Astrocyte of the spinal cord (primary cell): ENCODE data around the gene LRRC40.

Experiments used
- DNase-seq: peaks from one replicate; pipeline ENCODE4 v3.0.0; 2011; ENCODE audit warnings: low read depth, low spot score
- H3K4me3 ChIP-seq: 2 replicates; pipeline ENCODE4 v1.5.1; 2011; ENCODE audit warnings: low read depth, mild to moderate bottlenecking, low read length, moderate library complexity
- in situ Hi-C: cut with HindIII; loops from 2 replicates; pipeline ENCODE4 v1.10.0; 2017; ENCODE audit warnings: low sequenced_read_pairs
- TF ChIP-seq, protein P1 (sequence below): IDR thresholded peaks from 2 replicates; pipeline ENCODE4 v1.5.1; 2012; ENCODE audit warnings: low read depth, mild to moderate bottlenecking, low read length, inconsistent platforms

Gene LRRC40

GRCh38 chr1:70228670-70229069 is 23.3 kb upstream of the LRRC40 start:
- in situ Hi-C loops = no loop called here
- TF ChIP-seq, protein P1, sequence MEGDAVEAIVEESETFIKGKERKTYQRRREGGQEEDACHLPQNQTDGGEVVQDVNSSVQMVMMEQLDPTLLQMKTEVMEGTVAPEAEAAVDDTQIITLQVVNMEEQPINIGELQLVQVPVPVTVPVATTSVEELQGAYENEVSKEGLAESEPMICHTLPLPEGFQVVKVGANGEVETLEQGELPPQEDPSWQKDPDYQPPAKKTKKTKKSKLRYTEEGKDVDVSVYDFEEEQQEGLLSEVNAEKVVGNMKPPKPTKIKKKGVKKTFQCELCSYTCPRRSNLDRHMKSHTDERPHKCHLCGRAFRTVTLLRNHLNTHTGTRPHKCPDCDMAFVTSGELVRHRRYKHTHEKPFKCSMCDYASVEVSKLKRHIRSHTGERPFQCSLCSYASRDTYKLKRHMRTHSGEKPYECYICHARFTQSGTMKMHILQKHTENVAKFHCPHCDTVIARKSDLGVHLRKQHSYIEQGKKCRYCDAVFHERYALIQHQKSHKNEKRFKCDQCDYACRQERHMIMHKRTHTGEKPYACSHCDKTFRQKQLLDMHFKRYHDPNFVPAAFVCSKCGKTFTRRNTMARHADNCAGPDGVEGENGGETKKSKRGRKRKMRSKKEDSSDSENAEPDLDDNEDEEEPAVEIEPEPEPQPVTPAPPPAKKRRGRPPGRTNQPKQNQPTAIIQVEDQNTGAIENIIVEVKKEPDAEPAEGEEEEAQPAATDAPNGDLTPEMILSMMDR = no peak
- no peak overlapping the region for H3K4me3 ChIP-seq
- DNase-seq = no peak

GRCh38 chr1:70227439-70227838 is 22.1 kb upstream of the LRRC40 start:
- in situ Hi-C loops = no loop called here
- TF ChIP-seq, protein P1 = no peak
- peak; percentile 9 for DNase-seq
- no peak overlapping the region for H3K4me3 ChIP-seq

DNA sequence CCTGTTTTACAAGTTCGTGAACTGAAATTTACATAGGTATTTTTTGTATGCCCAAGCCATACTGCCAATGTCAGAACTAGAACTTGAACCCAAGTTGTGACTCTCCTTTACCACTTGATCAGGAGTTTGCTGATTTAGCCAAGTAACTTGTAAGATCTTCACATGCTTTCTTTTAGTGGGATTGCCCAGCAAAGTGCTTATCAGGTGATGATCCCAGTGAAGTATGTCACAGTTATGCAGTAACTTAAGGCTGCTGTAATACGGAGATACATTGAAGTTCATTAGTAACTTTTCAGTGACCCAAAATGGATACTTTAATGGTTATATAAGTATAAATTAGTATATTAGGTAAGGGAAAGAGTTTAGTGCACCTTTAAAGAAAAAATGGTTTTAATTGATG is 19.6 kb upstream of the LRRC40 start:
- TF ChIP-seq, protein P1 = no peak
- no peak overlapping the region for H3K4me3 ChIP-seq
- DNase-seq = no peak
- in situ Hi-C loops = no loop called here

DNA sequence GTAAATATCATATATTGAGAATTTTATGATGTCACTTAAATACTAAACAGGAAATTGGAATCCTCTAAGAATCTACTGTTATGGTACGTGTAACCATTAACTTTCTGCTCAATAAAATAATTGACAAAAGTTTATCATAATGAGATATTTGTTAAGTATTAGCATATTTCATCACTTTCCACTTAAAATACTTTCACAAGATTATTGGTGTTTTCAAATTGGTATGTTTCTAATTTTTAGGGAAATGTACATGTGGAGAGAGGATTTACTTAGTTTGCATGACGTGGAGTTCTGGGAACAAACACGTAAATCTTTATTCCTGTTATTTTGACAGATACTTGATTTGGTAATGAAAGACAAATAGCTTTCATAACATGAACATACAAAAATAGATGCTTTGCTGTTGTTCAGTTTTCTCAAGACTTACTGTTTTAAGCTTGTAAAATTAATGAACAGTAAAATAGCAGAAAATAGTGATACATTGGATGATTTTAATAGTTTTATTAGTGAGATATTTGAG is 17.4 kb upstream of the LRRC40 start:
- DNase-seq = peak; percentile 6
- TF ChIP-seq, protein P1 = no peak
- in situ Hi-C loops = no loop called here
- H3K4me3 ChIP-seq = peak overlapping the region; percentile 76

DNA sequence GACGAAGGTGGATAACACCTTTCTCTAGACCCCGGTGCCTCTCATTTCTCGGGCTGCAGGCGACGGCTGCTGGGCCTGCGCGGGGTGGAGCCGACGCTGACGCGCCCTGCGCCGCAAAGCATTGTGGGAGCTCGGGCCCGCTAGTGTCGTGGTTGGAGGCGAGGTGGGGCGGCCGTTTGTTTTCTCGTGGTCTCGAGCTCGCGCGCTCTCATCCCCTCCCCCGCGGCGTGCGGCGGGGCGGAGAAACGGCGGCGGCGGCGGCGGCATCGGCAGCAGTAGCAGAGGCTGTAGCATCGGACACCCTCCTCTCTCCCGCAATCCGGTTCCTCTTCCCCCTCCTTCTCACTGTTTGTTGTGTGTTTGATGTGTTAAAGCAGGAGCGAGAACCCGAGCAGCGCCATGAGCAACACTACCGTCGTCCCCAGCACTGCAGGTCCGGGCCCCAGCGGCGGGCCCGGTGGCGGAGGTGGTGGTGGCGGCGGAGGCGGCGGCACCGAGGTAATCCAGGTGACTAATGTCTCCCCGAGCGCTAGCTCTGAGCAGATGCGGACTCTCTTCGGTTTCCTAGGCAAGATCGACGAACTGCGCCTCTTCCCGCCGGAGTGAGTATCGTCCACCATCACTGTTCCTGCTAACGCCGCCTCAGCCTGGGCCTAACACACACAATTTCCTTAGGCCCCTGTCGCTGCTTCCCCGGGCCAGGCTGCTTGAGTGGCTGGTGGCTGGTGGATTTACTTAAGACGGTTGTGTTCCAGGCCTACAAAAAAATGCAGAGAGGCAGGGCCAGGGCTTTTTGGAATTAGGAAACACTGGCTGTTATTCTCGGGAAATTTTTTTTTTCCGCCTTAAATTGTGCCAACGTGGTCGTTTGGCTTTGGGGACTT is 16.1 kb upstream of the LRRC40 start, which contains the start of gene SRSF11:
TSS of gene SRSF11 (plus strand) at position 143 of the 884 bp plus-strand sequence. CDS start at position 400, 257 bp downstream.
- peak; percentile 95 for DNase-seq
- H3K4me3 ChIP-seq = peak within 1 kb of the TSS; percentile 76
- in situ Hi-C loops = no loop called here
- TF ChIP-seq, protein P1 = no peak

DNA sequence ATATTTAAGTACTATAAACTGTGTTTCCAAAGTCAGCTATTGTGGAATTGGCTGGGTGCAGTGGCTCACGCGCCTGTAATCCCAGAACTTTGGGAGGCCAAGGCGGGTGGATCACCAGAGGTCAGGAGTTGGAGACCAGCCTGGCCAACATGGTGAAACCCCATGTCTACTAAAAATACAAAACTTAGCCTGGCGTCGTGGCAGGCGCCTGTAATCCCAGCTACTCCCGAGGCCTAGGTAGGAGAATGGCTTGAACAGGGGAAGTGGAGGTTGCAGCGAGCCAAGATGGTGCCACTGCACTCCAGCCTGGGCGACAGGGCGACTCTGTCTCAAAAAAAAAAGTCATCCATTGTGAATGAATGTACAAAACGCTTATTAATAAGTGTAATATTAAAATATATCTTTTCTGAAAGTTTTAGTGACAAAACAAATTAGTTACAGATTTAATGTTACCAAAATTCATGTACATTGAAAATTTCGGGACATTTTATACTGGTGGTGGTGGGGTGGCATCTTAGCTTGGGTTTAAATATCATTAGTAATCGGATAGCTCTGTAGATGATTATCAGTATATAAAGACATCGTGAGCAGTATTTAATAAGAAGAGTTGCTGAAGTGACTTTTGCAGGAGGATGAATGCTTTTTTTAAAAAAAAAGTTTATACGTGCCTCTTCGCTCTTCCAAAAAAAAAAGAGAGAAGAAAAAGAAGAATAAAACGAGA is 15.3 kb upstream of the LRRC40 start:
- in situ Hi-C loops = no loop called here
- no peak for DNase-seq
- H3K4me3 ChIP-seq = peak overlapping the region; percentile 76

More for the DNA sequence above, 15.3 kb upstream of the LRRC40 start:
- TF ChIP-seq, protein P1 = no peak
